Esophagus (tissue), 2 donors: ENCODE measurements around the gene TTC7B. TPM values are rescaled to one million over a fixed set of nuclear protein-coding genes. Genes with fewer than 3 reads are reported as not detected.

Source experiments
- H3K27ac ChIP-seq, 2 donors: one replicate each; pipeline ENCODE4 v1.5.1; 2013; ENCODE audit warnings: low read depth in 2 of 2, mild to moderate bottlenecking in 2 of 2, inconsistent platforms in 1 of 2, low read length in 1 of 2, moderate library complexity in 1 of 2
- H3K27me3 ChIP-seq, 2 donors: one replicate each; pipeline ENCODE4 v1.6.1; 2013; ENCODE audit warnings: low read length in 2 of 2, control low read depth in 1 of 2, mild to moderate bottlenecking in 1 of 2; ENCODE audit not compliant: insufficient read depth in 2 of 2, control insufficient read depth in 1 of 2
- H3K36me3 ChIP-seq, 2 donors: one replicate each; pipeline ENCODE4 v1.6.1; 2013; ENCODE audit warnings: low read length in 1 of 2; ENCODE audit not compliant: control insufficient read depth in 2 of 2, insufficient read depth in 2 of 2
- H3K4me1 ChIP-seq, 2 donors: one replicate each; pipeline ENCODE4 v1.6.1; 2013; ENCODE audit warnings: low read length in 1 of 2; ENCODE audit not compliant: control insufficient read depth in 2 of 2, insufficient read depth in 2 of 2
- H3K4me3 ChIP-seq, 2 donors: one replicate each; pipeline ENCODE4 v1.5.1; 2013; ENCODE audit warnings: low read length in 2 of 2, mild to moderate bottlenecking in 2 of 2, low read depth in 1 of 2, moderate library complexity in 1 of 2
- H3K9me3 ChIP-seq, 2 donors: one replicate each; pipeline ENCODE4 v1.6.1; 2013; ENCODE audit warnings: mild to moderate bottlenecking in 2 of 2, low read depth in 1 of 2, low read length in 1 of 2, moderate library complexity in 1 of 2; ENCODE audit not compliant: control insufficient read depth in 2 of 2, insufficient read depth in 1 of 2
- WGBS, 2 donors: extraction: QIAGEN DNeasy Blood & Tissue Kit; methylation state at CpG; one replicate each; pipeline ENCODE4 v1.1.7; 2013; 5-methylcytosine and 5-hydroxymethylcytosine counted together
- polyA plus RNA-seq, 2 donors: library from polyadenylated mRNA; stranded (reverse); fragments of 200-250 nt; gene quantifications; one replicate each; pipeline ENCODE4 v1.2.3, GENCODE V29; 2013
- donor health status: healthy with polysubstance abuse.
- donor health status: Bipolar disorder and iron deficiency.

The TTC7B gene
- polyA plus RNA-seq, 2 donors, result 2.7 to 6.0 TPM

- H3K4me1 ChIP-seq, result peaks cover 2 to 3% of the 10 kb centered on the region in 2 donors
- H3K4me3 ChIP-seq, result no peak overlapping the region
- H3K27me3 ChIP-seq, result no peaks in the 10 kb centered on the region
- H3K9me3 ChIP-seq, result no peaks in the 10 kb centered on the region
- no peaks in the 10 kb centered on the region for H3K36me3 ChIP-seq
- 89 to 90% methylated on average over 4 of the region's 4 CpGs for WGBS, 2 donors
- no peak overlapping the region for H3K27ac ChIP-seq
These were observed 160.4 kb downstream of the TTC7B start for GRCh38 chr14:90655829-90656228.

- WGBS, 2 donors, result 55 to 60% methylated on average over 8 of the region's 8 CpGs
- Histone ChIP-seq H3K27ac (no peak overlapping the region), H3K4me3 (no peak overlapping the region), H3K4me1 (peaks cover 2 to 3% of the 10 kb centered on the region in 2 donors), H3K27me3 (no peaks in the 10 kb centered on the region), H3K9me3 (no peaks in the 10 kb centered on the region), H3K36me3 (no peaks in the 10 kb centered on the region)
These were observed 161.4 kb downstream of the TTC7B start for GRCh38 chr14:90654831-90655276.

GRCh38 chr14:90652626-90653025 lies 163.6 kb downstream of the TTC7B start:
- 61 to 68% methylated on average over 6 of the region's 6 CpGs for WGBS, 2 donors
- Histone ChIP-seq H3K4me3 (no peak overlapping the region), H3K27me3 (no peaks in the 10 kb centered on the region), H3K9me3 (no peaks in the 10 kb centered on the region), H3K36me3 (no peaks in the 10 kb centered on the region), H3K4me1 (peaks cover 2 to 4% of the 10 kb centered on the region in 2 donors), H3K27ac (no peak overlapping the region)

- WGBS, 2 donors, result 79 to 80% methylated on average over 9 of the region's 9 CpGs
- H3K4me1 ChIP-seq, result peaks cover 2 to 3% of the 10 kb centered on the region in 2 donors
- H3K27ac ChIP-seq, result peak overlapping the region in 1 of 2 donors; percentile 27
- H3K36me3 ChIP-seq, result no peaks in the 10 kb centered on the region
- H3K4me3 ChIP-seq, result no peak overlapping the region
- H3K27me3 ChIP-seq, result no peaks in the 10 kb centered on the region
- H3K9me3 ChIP-seq, result no peaks in the 10 kb centered on the region
These were observed 164.2 kb downstream of the TTC7B start for GRCh38 chr14:90651976-90652560.

- WGBS, 2 donors, result 84% methylated on average over 5 of the region's 5 CpGs
These were observed 164.9 kb downstream of the TTC7B start for GRCh38 chr14:90651271-90651804.

GRCh38 chr14:90649557-90650135 lies 166.6 kb downstream of the TTC7B start:
- Histone ChIP-seq H3K4me1 (peaks cover 2 to 10% of the 10 kb centered on the region in 2 donors), H3K4me3 (no peak overlapping the region), H3K36me3 (peaks cover 2 to 4% of the 10 kb centered on the region in 2 donors), H3K27me3 (no peaks in the 10 kb centered on the region), H3K9me3 (no peaks in the 10 kb centered on the region), H3K27ac (no peak overlapping the region)
- 81 to 86% methylated on average over 3 of the region's 3 CpGs for WGBS, 2 donors

More at GRCh38 chr14:90651271-90651804, 164.9 kb downstream of the TTC7B start:
- H3K4me3 ChIP-seq, result no peak overlapping the region
- H3K4me1 ChIP-seq, result peaks cover 2% of the 10 kb centered on the region in 2 donors
- no peak overlapping the region for H3K27ac ChIP-seq
- H3K36me3 ChIP-seq, result peaks cover 0 to 4% of the 10 kb centered on the region in 2 donors
- H3K27me3 ChIP-seq, result no peaks in the 10 kb centered on the region
- no peaks in the 10 kb centered on the region for H3K9me3 ChIP-seq

- Histone ChIP-seq H3K4me3 (no peak overlapping the region), H3K4me1 (peaks cover 2 to 8% of the 10 kb centered on the region in 2 donors), H3K27me3 (no peaks in the 10 kb centered on the region), H3K36me3 (peaks cover 2 to 4% of the 10 kb centered on the region in 2 donors), H3K9me3 (no peaks in the 10 kb centered on the region), H3K27ac (no peak overlapping the region)
- WGBS, 2 donors, result 26 to 51% methylated on average over 4 of the region's 4 CpGs
These were observed 167.1 kb downstream of the TTC7B start for GRCh38 chr14:90649083-90649482.

- Histone ChIP-seq H3K27ac (no peak overlapping the region), H3K4me1 (peaks cover 2 to 8% of the 10 kb centered on the region in 2 donors), H3K36me3 (peaks cover 2 to 4% of the 10 kb centered on the region in 2 donors), H3K27me3 (no peaks in the 10 kb centered on the region), H3K9me3 (no peaks in the 10 kb centered on the region), H3K4me3 (no peak overlapping the region)
- 70 to 78% methylated on average over 5 of the region's 5 CpGs for WGBS, 2 donors
These were observed 167.8 kb downstream of the TTC7B start for GRCh38 chr14:90648421-90648820.

- 62 to 64% methylated on average over 5 of the region's 5 CpGs for WGBS, 2 donors
- Histone ChIP-seq H3K27ac (no peak overlapping the region), H3K4me3 (no peak overlapping the region), H3K9me3 (no peaks in the 10 kb centered on the region), H3K4me1 (peaks cover 2 to 8% of the 10 kb centered on the region in 2 donors), H3K27me3 (no peaks in the 10 kb centered on the region), H3K36me3 (peaks cover 2 to 4% of the 10 kb centered on the region in 2 donors)
These were observed 168.7 kb downstream of the TTC7B start for GRCh38 chr14:90647473-90648005.
